ENCODE measurements around the gene PDS5A.
"Not testable (repeated sequence)": the region's sequence is repeated elsewhere in the genome, so short reads cannot be mapped to it uniquely, and the experiment has no call there.

Gene PDS5A

DNA sequence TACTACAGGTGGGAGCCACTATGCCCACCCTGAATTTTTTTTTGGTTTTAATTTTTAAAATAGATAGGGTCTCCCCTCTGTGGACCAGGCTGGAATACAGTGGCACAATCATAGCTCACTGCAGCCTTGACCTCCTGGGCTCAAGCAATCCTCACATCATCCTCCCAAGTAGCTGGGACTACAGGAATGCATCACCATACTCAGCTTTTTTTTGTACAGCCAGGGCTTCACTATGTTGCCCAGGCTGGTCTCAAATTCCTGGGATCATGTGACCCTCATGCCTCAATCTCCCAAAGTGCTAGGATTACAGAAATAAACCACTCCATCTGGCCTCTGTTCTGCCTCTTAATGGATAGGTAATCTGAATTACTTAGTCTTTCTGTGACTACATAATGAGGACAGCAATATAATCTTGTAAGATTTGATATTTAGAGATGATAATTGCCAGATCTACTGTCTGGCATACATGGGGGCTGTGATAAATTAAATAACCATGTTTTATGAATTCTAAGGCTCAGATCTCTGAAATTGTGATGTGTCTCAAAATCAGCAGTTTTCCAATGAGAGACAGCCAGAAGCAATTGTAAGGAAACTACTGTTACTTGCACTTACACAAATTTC lies 26.7 kb downstream of the PDS5A start:
- Histone ChIP-seq H3K9me3 (ENCODE audit: control insufficient read depth, low read length) (no peaks in the 10 kb centered on the region), H3K9ac (ENCODE audit: low read length) (no peak overlapping the region), H3K27me3 (replicated peaks; ENCODE audit: control insufficient read depth, insufficient read depth, low read length) (no peaks in the 10 kb centered on the region), H3K36me3 (ENCODE audit: control insufficient read depth, insufficient read depth, low read length, severe bottlenecking) (no peaks in the 10 kb centered on the region), H3K4me1 (ENCODE audit: control insufficient read depth, insufficient read depth, low read length) (peaks cover 19% of the 10 kb centered on the region), H3K4me3 (ENCODE audit: low read length) (no peak overlapping the region)
- peak; percentile 15 for DNase-seq (ENCODE audit: low read depth)

DNA sequence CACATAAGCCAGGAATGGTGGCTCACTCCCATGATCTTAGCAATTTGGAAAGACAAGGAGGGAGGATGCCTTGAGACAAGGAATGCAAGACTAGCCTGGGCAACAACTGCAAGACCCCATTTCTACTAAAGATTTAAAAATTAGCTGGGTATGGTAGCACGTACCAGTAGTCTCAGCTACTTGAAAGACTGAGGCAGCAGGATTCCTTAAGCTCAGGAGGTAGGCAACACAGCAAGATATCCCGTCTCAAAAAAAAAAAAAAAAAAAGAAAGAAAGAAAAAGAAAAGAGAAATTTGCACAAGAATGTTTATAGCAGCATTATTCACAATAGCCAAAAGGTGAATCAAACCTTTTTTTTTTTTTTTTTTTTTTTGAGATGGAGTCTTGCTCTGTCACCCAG lies 29.7 kb downstream of the PDS5A start:
- Histone ChIP-seq H3K4me1 (ENCODE audit: control insufficient read depth, insufficient read depth, low read length) (peaks cover 19% of the 10 kb centered on the region), H3K4me3 (ENCODE audit: low read length) (no peak overlapping the region), H3K9me3 (ENCODE audit: control insufficient read depth, low read length) (no peaks in the 10 kb centered on the region)

DNA sequence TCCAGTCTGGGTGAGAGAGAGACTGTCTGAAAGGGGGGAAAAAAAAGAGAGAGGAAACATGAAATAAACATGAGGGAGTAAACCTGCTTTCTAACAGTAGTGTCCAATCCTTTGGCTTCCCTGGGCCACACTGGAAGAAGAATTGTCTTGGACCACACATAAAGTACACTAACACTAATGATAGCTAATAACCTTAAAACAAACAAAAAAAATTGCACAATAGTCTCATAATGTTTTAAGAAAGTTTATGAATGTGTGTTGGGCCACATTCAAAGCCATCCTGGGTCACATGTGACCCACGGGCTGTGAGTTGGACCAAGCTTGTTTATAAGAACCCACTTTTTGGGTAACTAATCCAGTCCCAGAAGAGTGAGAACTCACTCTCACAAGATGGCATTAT lies 30.3 kb downstream of the PDS5A start:
- Histone ChIP-seq H3K36me3 (ENCODE audit: control insufficient read depth, insufficient read depth, low read length, severe bottlenecking) (no peaks in the 10 kb centered on the region), H3K9me3 (ENCODE audit: control insufficient read depth, low read length) (no peaks in the 10 kb centered on the region)
- no peak for DNase-seq (ENCODE audit: low read depth)

More for the DNA sequence above, 29.7 kb downstream of the PDS5A start:
- DNase-seq (ENCODE audit: low read depth), result no peak
- no peaks in the 10 kb centered on the region for H3K36me3 ChIP-seq (ENCODE audit: control insufficient read depth, insufficient read depth, low read length, severe bottlenecking)
- no peak overlapping the region for H3K9ac ChIP-seq (ENCODE audit: low read length)
- no peaks in the 10 kb centered on the region for H3K27me3 ChIP-seq (replicated peaks; ENCODE audit: control insufficient read depth, insufficient read depth, low read length)

DNA sequence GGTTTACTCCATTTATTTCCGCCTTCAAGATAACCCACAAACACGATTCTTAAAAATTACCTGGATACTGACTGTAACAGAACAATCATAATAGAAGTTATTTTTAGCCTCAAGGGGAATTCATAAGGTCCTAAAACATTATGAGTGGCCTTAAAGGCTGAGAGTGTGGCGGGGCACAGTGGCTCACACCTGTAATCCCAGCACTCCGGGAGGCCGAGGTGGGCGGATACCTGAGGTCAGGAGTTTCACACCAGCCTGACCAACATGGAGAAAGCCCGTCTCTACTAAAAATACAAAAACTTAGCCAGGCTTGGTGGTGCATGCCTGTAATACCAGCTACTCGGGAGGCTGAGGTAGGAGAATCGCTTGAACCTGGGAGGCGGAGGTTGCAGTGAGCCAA lies 33.5 kb downstream of the PDS5A start:
- H3K4me1 ChIP-seq (ENCODE audit: control insufficient read depth, insufficient read depth, low read length), result peaks cover 31% of the 10 kb centered on the region
- H3K9ac ChIP-seq (ENCODE audit: low read length); H3K27me3 ChIP-seq (replicated peaks; ENCODE audit: control insufficient read depth, insufficient read depth, low read length); DNase-seq (ENCODE audit: low read depth); H3K36me3 ChIP-seq (ENCODE audit: control insufficient read depth, insufficient read depth, low read length, severe bottlenecking); H3K9me3 ChIP-seq (ENCODE audit: control insufficient read depth, low read length); H3K4me3 ChIP-seq (ENCODE audit: low read length): not testable (repeated sequence)

More for the DNA sequence above, 30.3 kb downstream of the PDS5A start:
- peaks cover 16% of the 10 kb centered on the region for H3K4me1 ChIP-seq (ENCODE audit: control insufficient read depth, insufficient read depth, low read length)
- H3K9ac ChIP-seq (ENCODE audit: low read length), result no peak overlapping the region
- no peak overlapping the region for H3K4me3 ChIP-seq (ENCODE audit: low read length)
- H3K27me3 ChIP-seq (replicated peaks; ENCODE audit: control insufficient read depth, insufficient read depth, low read length), result no peaks in the 10 kb centered on the region

DNA sequence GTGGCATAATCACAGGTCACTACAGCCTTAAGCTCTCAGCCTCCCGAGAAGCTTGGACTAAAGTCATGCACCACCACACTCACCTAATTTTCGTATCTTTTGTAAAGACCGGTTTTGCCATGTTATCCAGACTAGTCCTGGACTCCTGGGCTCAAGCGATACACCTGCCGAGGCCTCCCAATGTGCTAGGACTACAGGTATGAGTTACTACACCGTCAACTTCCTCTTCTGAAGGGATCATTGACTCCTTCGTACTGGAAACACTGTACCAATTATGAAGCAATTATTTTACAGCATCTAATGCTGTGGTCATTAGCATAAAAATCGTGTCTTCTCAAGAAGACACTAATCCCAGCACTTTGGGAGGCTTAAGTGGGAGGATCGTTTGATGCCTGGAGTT lies 35.2 kb downstream of the PDS5A start:
- no peaks in the 10 kb centered on the region for H3K9me3 ChIP-seq (ENCODE audit: control insufficient read depth, low read length)
- no peak overlapping the region for H3K9ac ChIP-seq (ENCODE audit: low read length)
- H3K36me3 ChIP-seq (ENCODE audit: control insufficient read depth, insufficient read depth, low read length, severe bottlenecking), result no peaks in the 10 kb centered on the region
- H3K4me1 ChIP-seq (ENCODE audit: control insufficient read depth, insufficient read depth, low read length), result peaks cover 26% of the 10 kb centered on the region
- no peaks in the 10 kb centered on the region for H3K27me3 ChIP-seq (replicated peaks; ENCODE audit: control insufficient read depth, insufficient read depth, low read length)
- no peak overlapping the region for H3K4me3 ChIP-seq (ENCODE audit: low read length)
- DNase-seq (ENCODE audit: low read depth), result no peak

DNA sequence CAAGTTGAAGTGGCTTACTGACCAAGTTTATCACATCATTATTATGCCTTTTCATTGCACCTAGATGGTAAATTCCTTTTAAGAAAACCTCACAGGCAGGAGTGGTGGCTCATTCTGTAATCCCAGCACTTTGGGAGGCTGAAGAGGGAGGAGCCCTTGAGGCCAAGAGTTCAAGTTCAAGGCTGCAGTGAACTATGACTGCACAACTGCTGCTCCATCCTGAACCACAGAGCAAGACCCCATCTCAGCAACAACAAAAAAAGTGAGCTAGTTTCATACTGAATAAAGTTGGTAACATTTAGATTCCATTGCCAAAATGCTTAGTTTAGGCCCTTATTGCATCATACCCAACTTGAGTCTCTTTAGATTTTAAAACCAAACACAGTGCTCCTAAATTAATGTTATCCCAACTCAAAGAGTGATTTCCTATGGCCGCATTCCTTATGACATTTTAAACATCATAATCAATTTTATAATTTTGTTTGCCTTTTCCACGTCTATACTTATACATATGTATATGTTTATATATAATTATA lies 36.0 kb downstream of the PDS5A start:
- H3K4me3 ChIP-seq (ENCODE audit: low read length), result no peak overlapping the region
- H3K36me3 ChIP-seq (ENCODE audit: control insufficient read depth, insufficient read depth, low read length, severe bottlenecking), result no peaks in the 10 kb centered on the region
- H3K9me3 ChIP-seq (ENCODE audit: control insufficient read depth, low read length), result no peaks in the 10 kb centered on the region
- no peaks in the 10 kb centered on the region for H3K27me3 ChIP-seq (replicated peaks; ENCODE audit: control insufficient read depth, insufficient read depth, low read length)
- peaks cover 19% of the 10 kb centered on the region for H3K4me1 ChIP-seq (ENCODE audit: control insufficient read depth, insufficient read depth, low read length)
- DNase-seq (ENCODE audit: low read depth), result no peak
- no peak overlapping the region for H3K9ac ChIP-seq (ENCODE audit: low read length)

DNA sequence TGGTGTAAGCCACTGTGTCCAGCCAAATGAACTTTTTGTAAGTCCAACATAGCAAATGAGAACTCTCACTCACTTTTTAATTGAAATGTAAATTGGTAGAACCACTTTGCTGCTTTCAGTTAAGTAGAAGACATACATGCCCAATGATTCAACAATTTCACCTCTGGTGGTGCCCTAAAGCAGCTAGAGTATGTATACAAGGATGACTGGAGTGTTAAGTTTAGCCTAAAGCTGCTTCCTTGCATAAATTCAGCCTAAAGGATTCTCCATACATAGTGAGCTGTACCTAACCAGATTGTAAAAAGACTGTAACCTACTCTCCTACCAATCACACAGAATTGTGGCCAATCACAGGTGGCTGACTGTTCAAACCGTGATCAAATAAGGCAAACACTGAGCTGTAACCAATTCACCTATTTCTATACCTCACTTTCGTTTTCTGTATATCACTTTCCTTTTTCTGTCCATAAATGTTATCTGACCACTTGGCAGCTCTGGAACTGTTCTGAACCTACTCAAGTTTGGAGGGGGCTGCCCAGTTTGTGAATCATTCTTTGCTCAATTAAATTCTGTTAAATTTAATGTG lies 39.9 kb downstream of the PDS5A start:
- Histone ChIP-seq H3K4me1 (ENCODE audit: control insufficient read depth, insufficient read depth, low read length) (peaks cover 38% of the 10 kb centered on the region), H3K9ac (ENCODE audit: low read length) (no peak overlapping the region), H3K4me3 (ENCODE audit: low read length) (no peak overlapping the region), H3K36me3 (ENCODE audit: control insufficient read depth, insufficient read depth, low read length, severe bottlenecking) (no peaks in the 10 kb centered on the region), H3K9me3 (ENCODE audit: control insufficient read depth, low read length) (no peaks in the 10 kb centered on the region), H3K27me3 (replicated peaks; ENCODE audit: control insufficient read depth, insufficient read depth, low read length) (no peaks in the 10 kb centered on the region)
- no peak for DNase-seq (ENCODE audit: low read depth)

DNA sequence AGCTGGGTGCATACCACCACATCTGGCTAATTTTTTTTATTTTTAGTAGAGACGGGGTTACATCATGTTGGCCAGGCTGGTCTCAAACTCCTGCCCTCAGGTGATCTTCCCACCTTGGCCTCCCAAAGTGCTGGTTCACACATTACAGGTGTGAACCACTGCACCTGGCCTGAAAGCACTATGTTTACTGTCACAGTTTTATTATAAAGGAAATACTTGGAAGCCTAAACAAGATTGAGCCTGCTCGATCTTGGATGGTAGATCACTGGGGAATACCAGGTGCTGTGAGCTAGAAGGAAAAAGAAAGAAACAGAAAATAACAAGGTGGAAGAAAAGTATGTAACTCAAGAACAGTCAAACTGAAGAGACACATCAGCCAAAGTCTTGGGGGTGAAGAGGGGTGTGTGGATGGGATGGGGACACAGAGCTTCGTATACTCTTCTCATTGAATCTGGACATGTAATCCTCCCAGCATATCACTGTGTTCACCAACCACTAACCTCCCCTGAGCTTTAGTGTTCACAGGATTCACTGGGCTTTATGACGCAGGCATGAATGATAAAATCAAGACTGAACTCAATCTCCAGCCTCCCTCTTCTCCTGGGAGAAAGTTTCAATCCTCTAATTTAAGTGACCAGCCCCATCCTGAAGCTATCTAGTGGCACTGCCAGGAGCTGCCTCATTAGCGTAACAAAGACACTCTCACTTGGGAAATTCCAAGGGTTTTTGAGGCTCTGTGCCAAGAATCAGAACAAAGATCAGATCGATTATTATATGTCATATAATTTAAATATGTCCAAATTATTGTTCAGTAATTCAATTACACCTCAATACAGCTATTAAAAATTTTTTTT lies 40.9 kb downstream of the PDS5A start:
- peaks cover 38% of the 10 kb centered on the region for H3K4me1 ChIP-seq (ENCODE audit: control insufficient read depth, insufficient read depth, low read length)
- no peak overlapping the region for H3K9ac ChIP-seq (ENCODE audit: low read length)
- H3K9me3 ChIP-seq (ENCODE audit: control insufficient read depth, low read length), result no peaks in the 10 kb centered on the region
- no peak for DNase-seq (ENCODE audit: low read depth)
- no peaks in the 10 kb centered on the region for H3K36me3 ChIP-seq (ENCODE audit: control insufficient read depth, insufficient read depth, low read length, severe bottlenecking)
- H3K4me3 ChIP-seq (ENCODE audit: low read length), result no peak overlapping the region
- H3K27me3 ChIP-seq (replicated peaks; ENCODE audit: control insufficient read depth, insufficient read depth, low read length), result no peaks in the 10 kb centered on the region

DNA sequence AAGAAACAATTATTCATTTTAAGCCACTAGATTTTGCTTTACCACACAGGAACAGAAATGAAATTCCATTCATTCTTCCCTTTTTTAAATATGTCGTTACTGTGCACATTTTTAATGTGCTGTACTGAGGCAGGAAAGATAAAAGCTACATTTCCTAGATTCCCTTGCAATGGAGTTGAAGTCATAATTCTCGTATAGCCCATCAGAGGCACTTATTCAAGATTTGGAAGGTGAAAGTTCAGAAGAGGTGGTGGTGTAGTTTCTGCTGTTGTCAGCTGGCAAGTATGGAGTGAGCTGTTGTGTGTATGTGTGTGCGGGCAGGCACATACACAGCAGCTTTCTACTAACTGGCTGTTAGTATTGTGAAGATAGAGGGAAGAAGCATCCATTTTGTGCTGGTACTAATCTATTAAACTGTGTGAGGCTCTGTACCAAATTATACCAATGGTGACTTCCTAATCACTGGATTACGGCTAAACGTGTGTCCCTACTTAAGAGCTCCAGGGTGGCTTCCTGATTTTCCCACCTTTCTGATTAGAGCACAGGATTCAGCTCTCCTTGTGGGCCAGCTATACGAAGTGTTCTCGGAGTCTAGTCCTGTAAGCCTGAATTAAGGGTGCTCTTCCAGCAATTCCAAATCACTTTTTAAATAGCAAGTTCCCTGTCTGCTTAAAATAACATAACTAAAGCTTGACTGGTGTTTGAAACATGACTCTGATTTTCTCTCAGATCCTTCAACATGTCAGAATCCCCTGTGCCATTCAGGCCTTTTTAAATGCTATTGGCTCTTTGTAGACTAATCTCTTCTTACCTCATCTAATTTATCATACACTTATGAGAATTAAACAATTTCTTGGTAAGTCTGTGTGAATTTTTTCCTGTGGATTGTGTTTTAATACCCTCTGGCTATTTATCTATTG lies 43.8 kb downstream of the PDS5A start:
- H3K9me3 ChIP-seq (ENCODE audit: control insufficient read depth, low read length), result no peaks in the 10 kb centered on the region
- DNase-seq (ENCODE audit: low read depth), result peak; percentile 51
- no peaks in the 10 kb centered on the region for H3K36me3 ChIP-seq (ENCODE audit: control insufficient read depth, insufficient read depth, low read length, severe bottlenecking)
- no peaks in the 10 kb centered on the region for H3K27me3 ChIP-seq (replicated peaks; ENCODE audit: control insufficient read depth, insufficient read depth, low read length)
- peak overlapping the region; percentile 51 for H3K4me3 ChIP-seq (ENCODE audit: low read length)
- peak overlapping the region; percentile 9 for H3K9ac ChIP-seq (ENCODE audit: low read length)
- peaks cover 24% of the 10 kb centered on the region for H3K4me1 ChIP-seq (ENCODE audit: control insufficient read depth, insufficient read depth, low read length)

DNA sequence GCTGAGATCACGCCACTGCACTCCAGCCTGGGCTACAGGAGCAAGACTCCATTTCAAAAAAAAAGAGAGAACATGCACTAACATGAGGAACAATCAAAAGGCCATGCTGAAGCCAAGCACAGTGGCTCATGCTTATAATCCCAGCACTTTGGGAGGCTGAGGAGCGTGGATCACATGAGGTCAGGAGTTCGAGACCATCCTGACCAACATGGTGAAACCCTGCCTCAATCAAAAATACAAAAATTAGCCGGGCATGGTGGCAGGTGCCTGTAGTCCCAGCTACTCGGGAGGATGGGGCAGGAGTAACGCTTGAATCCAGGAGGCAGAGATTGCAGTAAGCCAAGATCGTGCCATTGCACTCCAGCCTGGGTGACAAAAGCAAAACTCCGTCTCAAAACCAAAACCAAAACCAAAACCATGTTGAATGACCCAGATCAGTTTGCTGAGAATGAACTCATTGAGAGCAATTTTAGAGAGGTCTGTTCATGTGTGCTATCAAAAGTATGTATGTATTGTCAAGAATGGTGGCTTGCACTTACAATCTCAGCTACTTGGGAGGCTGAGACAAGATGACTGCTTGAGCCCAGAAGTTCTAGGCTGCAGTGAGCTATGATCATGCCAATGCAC lies 44.8 kb downstream of the PDS5A start:
- peaks cover under 1% of the 10 kb centered on the region for H3K36me3 ChIP-seq (ENCODE audit: control insufficient read depth, insufficient read depth, low read length, severe bottlenecking)
- peaks cover 28% of the 10 kb centered on the region for H3K4me1 ChIP-seq (ENCODE audit: control insufficient read depth, insufficient read depth, low read length)
- peak overlapping the region; percentile 51 for H3K4me3 ChIP-seq (ENCODE audit: low read length)
- H3K9me3 ChIP-seq (ENCODE audit: control insufficient read depth, low read length), result no peaks in the 10 kb centered on the region
- DNase-seq (ENCODE audit: low read depth), result peak; percentile 9
- H3K9ac ChIP-seq (ENCODE audit: low read length), result no peak overlapping the region
- no peaks in the 10 kb centered on the region for H3K27me3 ChIP-seq (replicated peaks; ENCODE audit: control insufficient read depth, insufficient read depth, low read length)

All from adipocyte (in vitro differentiated cells).